ENCODE results near the gene SKAP1.

SKAP1 gene

GRCh38 chr17:48308581-48308980 is 121.4 kb downstream of the SKAP1 start:
- no peak for TF ChIP-seq CTCF (conservative IDR thresholded peaks at IDR 0.05; ENCODE audit: low read length)
- DNase-seq (ENCODE audit: low read depth): no peak
- H3K4me3 ChIP-seq (ENCODE audit: low read length): no peak overlapping the region

- DNase-seq (ENCODE audit: low read depth): peak; percentile 75
- peak; percentile 98 for TF ChIP-seq CTCF (conservative IDR thresholded peaks at IDR 0.05; ENCODE audit: low read length)
- no peak overlapping the region for H3K4me3 ChIP-seq (ENCODE audit: low read length)
Measured at GRCh38 chr17:48307814-48308411, 122.1 kb downstream of the SKAP1 start.

GRCh38 chr17:48307255-48307654 is 122.8 kb downstream of the SKAP1 start:
- TF ChIP-seq CTCF (conservative IDR thresholded peaks at IDR 0.05; ENCODE audit: low read length): no peak

GRCh38 chr17:48301002-48301401 is 129.0 kb downstream of the SKAP1 start:
- no peak overlapping the region for H3K4me3 ChIP-seq (ENCODE audit: low read length)
- no peak for TF ChIP-seq CTCF (conservative IDR thresholded peaks at IDR 0.05; ENCODE audit: low read length)
- DNase-seq (ENCODE audit: low read depth): no peak

More at GRCh38 chr17:48307255-48307654, 122.8 kb downstream of the SKAP1 start:
- H3K4me3 ChIP-seq (ENCODE audit: low read length): no peak overlapping the region
- no peak for DNase-seq (ENCODE audit: low read depth)

- no peak for DNase-seq (ENCODE audit: low read depth)
- no peak for TF ChIP-seq CTCF (conservative IDR thresholded peaks at IDR 0.05; ENCODE audit: low read length)
Measured at GRCh38 chr17:48299760-48300159, 130.3 kb downstream of the SKAP1 start.

GRCh38 chr17:48297825-48298224 is 132.2 kb downstream of the SKAP1 start:
- DNase-seq (ENCODE audit: low read depth): no peak
- no peak overlapping the region for H3K4me3 ChIP-seq (ENCODE audit: low read length)
- no peak for TF ChIP-seq CTCF (conservative IDR thresholded peaks at IDR 0.05; ENCODE audit: low read length)

More at GRCh38 chr17:48299760-48300159, 130.3 kb downstream of the SKAP1 start:
- H3K4me3 ChIP-seq (ENCODE audit: low read length): no peak overlapping the region

GRCh38 chr17:48296453-48296852 is 133.6 kb downstream of the SKAP1 start:
- DNase-seq (ENCODE audit: low read depth): no peak
- no peak overlapping the region for H3K4me3 ChIP-seq (ENCODE audit: low read length)
- TF ChIP-seq CTCF (conservative IDR thresholded peaks at IDR 0.05; ENCODE audit: low read length): no peak
